WI38 (cell line): ENCODE results near the gene ARHGAP8.

Experiments
- H3K4me3 ChIP-seq: 2 replicates; pipeline ENCODE4 v1.5.1; 2011; ENCODE audit warnings: low read depth, mild to moderate bottlenecking, control low read depth, low read length
- CTCF ChIP-seq: IDR thresholded peaks from 2 replicates; pipeline ENCODE4 v1.5.1; 2012; ENCODE audit warnings: low read depth, mild to moderate bottlenecking, control low read depth, low read length

Gene ARHGAP8

GRCh38 chr22:44878483-44879300, 126.3 kb downstream of the ARHGAP8 start:
- no peak overlapping the region for H3K4me3 ChIP-seq
- TF ChIP-seq CTCF: no peak

- no peak overlapping the region for H3K4me3 ChIP-seq
- no peak for TF ChIP-seq CTCF
Measured at GRCh38 chr22:44879301-44879680, 126.9 kb downstream of the ARHGAP8 start.

GRCh38 chr22:44880610-44881290, 128.4 kb downstream of the ARHGAP8 start:
- no peak for TF ChIP-seq CTCF
- no peak overlapping the region for H3K4me3 ChIP-seq

- no peak for TF ChIP-seq CTCF
- no peak overlapping the region for H3K4me3 ChIP-seq
Measured at GRCh38 chr22:44881624-44882023, 129.2 kb downstream of the ARHGAP8 start.

GRCh38 chr22:44882226-44882905, 130.0 kb downstream of the ARHGAP8 start:
- no peak overlapping the region for H3K4me3 ChIP-seq

GRCh38 chr22:44883011-44883421, 130.6 kb downstream of the ARHGAP8 start:
- no peak overlapping the region for H3K4me3 ChIP-seq
- TF ChIP-seq CTCF: no peak

More at GRCh38 chr22:44882226-44882905, 130.0 kb downstream of the ARHGAP8 start:
- no peak for TF ChIP-seq CTCF
